GM12872 (cell line): Measurements from ENCODE around the gene ATP13A3.

ENCODE experiments used
- CTCF ChIP-seq: IDR thresholded peaks from 3 replicates; pipeline ENCODE4 v1.5.1; 2011; ENCODE audit warnings: low read depth, mild to moderate bottlenecking, low read length, moderate library complexity; ENCODE audit not compliant: insufficient read depth

The ATP13A3 gene

GRCh38 chr3:194439881-194440550 lies 46.8 kb downstream of the ATP13A3 start:
- TF ChIP-seq CTCF, result no peak

GRCh38 chr3:194434503-194434902 lies 52.3 kb downstream of the ATP13A3 start:
- no peak for TF ChIP-seq CTCF

- no peak for TF ChIP-seq CTCF
Observed at GRCh38 chr3:194431554-194431953, 55.2 kb downstream of the ATP13A3 start.

- no peak for TF ChIP-seq CTCF
Observed at GRCh38 chr3:194425399-194425798, 61.4 kb downstream of the ATP13A3 start.

- no peak for TF ChIP-seq CTCF
Observed at GRCh38 chr3:194424953-194425352, 61.8 kb downstream of the ATP13A3 start.

GRCh38 chr3:194424373-194424772 lies 62.4 kb downstream of the ATP13A3 start:
- TF ChIP-seq CTCF, result no peak

GRCh38 chr3:194423317-194423716 lies 63.5 kb downstream of the ATP13A3 start:
- TF ChIP-seq CTCF, result no peak

- no peak for TF ChIP-seq CTCF
Observed at GRCh38 chr3:194422188-194422587, 64.6 kb downstream of the ATP13A3 start.
